B cell (primary cell): ENCODE data around the gene ANTXR2. TPM values are rescaled to one million over a fixed set of nuclear protein-coding genes. Genes with fewer than 3 reads are reported as not detected.

ENCODE experiments used
- ATAC-seq: fragments of 200-7000 bp; cut with Tn5 transposase; one replicate; pipeline ENCODE4 v1.10.0; 2021; ENCODE audit warnings: low read depth, mild to moderate bottlenecking, moderate number of reproducible peaks, moderate library complexity
- CTCF ChIA-PET: fragments of 350-600 bp; sonication (Branson Sonifier 250); formaldehyde crosslinking; loops from one replicate; lab custom pipeline; 2021; ENCODE audit warnings: antibody characterized with exemption, inconsistent platforms; lab: Charles Lee
- POLR2A ChIA-PET: fragments of 350-600 bp; sonication (Branson Sonifier 250); formaldehyde crosslinking; loops from one replicate; lab custom pipeline; 2021; ENCODE audit warnings: antibody characterized with exemption; lab: Charles Lee
- DNase-seq: peaks from one replicate; pipeline ENCODE4 v3.0.0; 2013
- H2AFZ ChIP-seq: 2 replicates; pipeline ENCODE4 v1.6.1; 2012; ENCODE audit warnings: mild to moderate bottlenecking, low read depth, low read length; ENCODE audit not compliant: insufficient read depth, poor library complexity, severe bottlenecking
- H3K27ac ChIP-seq, 2 donors: 1 replicate in 1 of 2; 2 replicates in 1 of 2; pipeline ENCODE4 v1.5.1; 2012 to 2013; ENCODE audit warnings: low read length in 2 of 2, mild to moderate bottlenecking in 2 of 2, moderate library complexity in 1 of 2
- H3K27me3 ChIP-seq, 4 experiments: fragments of 200-600 bp in 1 of 4; sonication (generic) in 1 of 4; replicated peaks in 1 of 4; 1 replicate in 2 of 4; 2 replicates in 2 of 4; pipeline versions ENCODE4 v1.6.1 to v1.7.0; 2013 to 2016; ENCODE audit warnings: low read length in 3 of 4, mild to moderate bottlenecking in 2 of 4, mixed read lengths in 1 of 4, moderate library complexity in 1 of 4; ENCODE audit not compliant: insufficient read depth in 4 of 4, control insufficient read depth in 3 of 4; ENCODE audit errors: control extremely low read depth in 1 of 4
- H3K36me3 ChIP-seq, 2 experiments: replicated peaks in 1 of 2; 1 replicate in 1 of 2; 2 replicates in 1 of 2; pipeline versions ENCODE4 v1.6.1 to v1.7.1; 2013; ENCODE audit warnings: low read length in 1 of 2; ENCODE audit not compliant: insufficient read depth in 2 of 2, control insufficient read depth in 1 of 2; ENCODE audit errors: control extremely low read depth in 1 of 2, extremely low read depth in 1 of 2
- H3K4me1 ChIP-seq, 2 donors: fragments of 200-600 bp in 1 of 2; sonication (generic) in 1 of 2; 1 replicate in 1 of 2; 2 replicates in 1 of 2; pipeline versions ENCODE4 v1.5.1 to v1.6.1; 2013 to 2017; ENCODE audit warnings: low read length in 2 of 2; ENCODE audit not compliant: control insufficient read depth in 2 of 2, insufficient read depth in 2 of 2
- H3K4me2 ChIP-seq: replicated peaks from 2 replicates; pipeline ENCODE3; 2012; ENCODE audit warnings: mild to moderate bottlenecking, low read depth, low read length; ENCODE audit not compliant: poor library complexity, severe bottlenecking
- H3K4me3 ChIP-seq, 5 experiments: fragments of 200-600 bp in 1 of 5; sonication (generic) in 1 of 5; 1 replicate in 3 of 5; 2 replicates in 2 of 5; pipeline versions ENCODE4 v1.5.1 to v1.7.0; 2011 to 2016; ENCODE audit warnings: low read length in 4 of 5, mild to moderate bottlenecking in 4 of 5, low read depth in 2 of 5, control low read depth in 1 of 5, moderate library complexity in 1 of 5; ENCODE audit not compliant: insufficient read depth in 1 of 5; ENCODE audit errors: control extremely low read depth in 1 of 5, extremely low read depth in 1 of 5
- H3K79me2 ChIP-seq: fragments of 200-600 bp; sonication (generic); one replicate; pipeline ENCODE4 v1.6.0; 2016; ENCODE audit warnings: low read length; ENCODE audit not compliant: control insufficient read depth, insufficient read depth
- H3K9ac ChIP-seq: fragments of 200-600 bp; sonication (generic); 2 replicates; pipeline ENCODE4 v1.6.1; 2017; ENCODE audit warnings: mild to moderate bottlenecking, low read length, moderate library complexity
- H3K9me3 ChIP-seq, 3 donors: one replicate each; pipeline versions ENCODE4 v1.6.1 to v1.7.1; 2013; ENCODE audit warnings: low read length in 2 of 3; ENCODE audit not compliant: control insufficient read depth in 2 of 3, insufficient read depth in 1 of 3; ENCODE audit errors: control extremely low read depth in 1 of 3
- H4K20me1 ChIP-seq: 2 replicates; pipeline ENCODE4 v1.6.0; 2012; ENCODE audit warnings: mild to moderate bottlenecking, low read length; ENCODE audit not compliant: insufficient read depth, control insufficient read depth, poor library complexity, severe bottlenecking
- H3K27ac Mint-ChIP-seq: one replicate; pipeline ENCODE4 v1.8.0; 2021; ENCODE audit warnings: mixed read lengths
- H3K27me3 Mint-ChIP-seq: one replicate; pipeline ENCODE4 v1.8.0; 2021; ENCODE audit warnings: mixed read lengths
- H3K4me1 Mint-ChIP-seq: one replicate; pipeline ENCODE4 v1.8.0; 2021; ENCODE audit warnings: mixed read lengths
- H3K4me3 Mint-ChIP-seq: one replicate; pipeline ENCODE4 v1.8.0; 2021; ENCODE audit warnings: mixed read lengths
- H3K9me3 Mint-ChIP-seq: one replicate; pipeline ENCODE4 v1.8.0; 2022; ENCODE audit warnings: mixed read lengths; ENCODE audit not compliant: insufficient read depth
- CTCF ChIP-seq: fragments of 200-600 bp; IDR thresholded peaks from one replicate; pipeline ENCODE4 v1.8.0; 2022; ENCODE audit warnings: antibody characterized with exemption, mild to moderate bottlenecking
- EZH2 ChIP-seq: IDR thresholded peaks from 2 replicates; pipeline ENCODE4 v1.6.1; 2012; ENCODE audit warnings: borderline replicate concordance, low read depth, mild to moderate bottlenecking, moderate library complexity, low read length; ENCODE audit not compliant: insufficient read depth, poor library complexity, severe bottlenecking
- WGBS: methylation state at CpG from one replicate; pipeline ENCODE4 v1.1.5; 2013; ENCODE audit warnings: missing lambda C conversion rate; ENCODE audit not compliant: insufficient coverage; 5-methylcytosine and 5-hydroxymethylcytosine counted together
- intact Hi-C: fragments of 100-400 bp; cut with micrococcal nuclease; formaldehyde crosslinking; loops from one replicate; pipeline ENCODE4 v1.10.0; 2022
- polyA plus RNA-seq: library from polyadenylated mRNA; depleted of rRNA; stranded (reverse); fragments of >200 nt; gene quantifications from 2 replicates; pipeline ENCODE4 v1.2.3, GENCODE V29; 2012
- total RNA-seq, 2 donors: library from RNA; stranded (reverse); fragments of 120-200 nt in 1 of 2; gene quantifications; 1 replicate in 1 of 2; 2 replicates in 1 of 2; pipeline versions ENCODE4 v1.2.3 to v1.2.4, GENCODE V29; 2013 to 2022

The ANTXR2 gene
- total and polyA plus RNA-seq, 2 donors (not counting 1 experiment from before 2014, with no cell fraction given): 10.6 to 63.0 TPM

DNA sequence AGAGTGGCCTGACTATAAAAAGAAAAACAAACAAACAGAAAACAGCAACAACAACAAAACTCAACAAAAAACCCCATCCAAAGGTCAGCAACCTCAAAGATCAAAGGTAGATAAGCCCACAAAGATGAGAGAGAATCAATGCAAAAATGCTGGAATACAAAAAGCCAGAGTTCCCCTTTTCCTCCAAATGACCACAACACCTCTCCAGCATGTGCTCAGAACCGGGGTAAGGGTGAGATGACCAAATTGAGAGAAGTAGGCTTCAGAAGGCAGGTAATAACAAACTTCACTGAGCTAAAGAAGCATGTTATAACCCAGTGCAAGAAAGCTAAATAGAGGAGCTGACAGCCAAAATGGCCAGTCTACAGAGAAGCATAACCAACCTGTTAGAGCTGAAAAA lies 43.5 kb upstream of the ANTXR2 start:
- Histone ChIP-seq H3K27me3 (peaks cover 0 to 14% (median 6%) of the 10 kb centered on the region in 4 experiments), H2AFZ (no peak overlapping the region), H3K4me1 (no peaks in the 10 kb centered on the region), H3K9ac (no peak overlapping the region), H3K4me3 (no peak overlapping the region), H4K20me1 (no peaks in the 10 kb centered on the region), H3K27ac (no peak overlapping the region), H3K79me2 (no peaks in the 10 kb centered on the region), H3K36me3 (no peaks in the 10 kb centered on the region), H3K4me2 (no peak overlapping the region), H3K9me3 (peaks cover 0 to 5% (median 4%) of the 10 kb centered on the region in 3 donors)
- ATAC-seq (no peak), DNase-seq (no peak)
- ChIA-PET POLR2A (no interaction called here), CTCF (interaction anchor here (1.6 to 2.2 kb wide), 2 partner anchors 9 to 86 kb away, joined by 4 to 8 read pairs; no protein-coding TSS in a partner anchor)
- Mint-ChIP-seq H3K4me1 (no peaks in the 10 kb centered on the region), H3K9me3 (peaks cover 4% of the 10 kb centered on the region), H3K4me3 (no peak overlapping the region), H3K27ac (no peak overlapping the region), H3K27me3 (peaks cover 40% of the 10 kb centered on the region)
- intact Hi-C loops: no loop called here
- WGBS: no CpG with 5 or more reads among the region's 1 CpG
- TF ChIP-seq CTCF: no peak

DNA sequence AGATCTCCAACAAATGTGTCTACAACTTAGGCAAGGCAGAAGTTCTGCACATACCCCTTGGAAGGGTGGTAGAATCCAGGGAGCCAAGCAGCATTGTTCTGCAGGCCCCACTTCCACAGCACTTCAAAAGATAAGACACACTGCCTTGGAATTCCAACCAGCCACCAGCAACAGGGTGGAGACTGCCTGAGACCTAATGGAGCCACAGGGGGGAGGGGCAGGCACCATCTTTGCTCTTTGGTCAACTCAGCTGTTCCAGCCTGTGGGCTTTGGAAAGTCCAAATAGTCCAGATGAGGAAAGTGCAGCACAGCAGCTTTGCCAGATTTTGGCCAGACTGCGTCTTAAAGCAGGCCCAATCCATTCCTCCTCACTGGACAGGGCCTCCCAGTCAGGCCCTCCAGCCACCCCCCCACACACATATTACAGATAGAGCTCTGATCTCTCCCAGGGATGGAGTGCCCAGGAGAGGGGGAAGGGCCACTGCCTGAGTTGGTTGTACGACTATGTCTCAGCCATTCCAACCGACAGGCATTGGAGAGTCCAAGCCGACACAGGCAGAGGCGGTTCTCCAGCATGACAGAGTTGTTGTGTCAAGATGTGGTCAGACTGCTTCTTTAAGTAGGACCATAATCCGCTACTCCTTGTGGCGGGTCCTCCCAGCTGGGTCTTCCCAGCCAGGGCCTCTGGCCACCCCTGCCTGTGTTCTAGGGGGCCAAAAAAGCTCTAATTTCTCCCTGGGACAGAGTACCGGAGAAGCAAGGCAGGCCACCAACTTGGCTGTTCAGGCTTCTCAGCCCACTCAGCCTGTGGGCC lies 42.5 kb upstream of the ANTXR2 start:
- H3K4me3 ChIP-seq: no peak overlapping the region
- DNase-seq: no peak
- H3K4me1 Mint-ChIP-seq: no peaks in the 10 kb centered on the region
- H3K4me3 Mint-ChIP-seq: no peak overlapping the region
- 93% methylated on average over 8 of the region's 8 CpGs for WGBS
- ATAC-seq: no peak
- no peaks in the 10 kb centered on the region for H3K36me3 ChIP-seq
- no peak overlapping the region for H3K27ac ChIP-seq
- no peak for TF ChIP-seq CTCF
- no peak for TF ChIP-seq EZH2
- no peak overlapping the region for H3K27ac Mint-ChIP-seq
- H3K9me3 ChIP-seq: peaks cover 0 to 5% (median 4%) of the 10 kb centered on the region in 3 donors
- H4K20me1 ChIP-seq: no peaks in the 10 kb centered on the region
- no peaks in the 10 kb centered on the region for H3K4me1 ChIP-seq
- H2AFZ ChIP-seq: no peak overlapping the region
- H3K9ac ChIP-seq: no peak overlapping the region
- ChIA-PET POLR2A (no interaction called here), CTCF (interaction anchor here (1.0 to 2.2 kb wide), 3 partner anchors 10 to 87 kb away, joined by 4 to 8 read pairs (median 4); no protein-coding TSS in a partner anchor)
- no peak overlapping the region for H3K4me2 ChIP-seq
- H3K27me3 Mint-ChIP-seq: peaks cover 40% of the 10 kb centered on the region
- H3K79me2 ChIP-seq: no peaks in the 10 kb centered on the region
- peaks cover 0 to 14% (median 6%) of the 10 kb centered on the region in 4 experiments for H3K27me3 ChIP-seq
- intact Hi-C loops: no loop called here
- peaks cover 4% of the 10 kb centered on the region for H3K9me3 Mint-ChIP-seq
